A172 (cell line): ENCODE results near the gene KAZN. TPM values are rescaled to one million over a fixed set of nuclear protein-coding genes. Genes with fewer than 3 reads are reported as not detected.

Experiments
- DNase-seq: peaks from one replicate; pipeline ENCODE4 v3.0.0-alpha.2; 2015; ENCODE audit warnings: low spot score
- total RNA-seq: library from RNA; depleted of rRNA; stranded (reverse); fragments of >200 nt; shearing (Covaris generic); gene quantifications from 2 replicates; pipeline ENCODE4 v1.2.3, GENCODE V29; 2014

The KAZN gene
- total RNA-seq, 1 experiment from 2014 or later: 1.7 TPM

GRCh38 chr1:15088281-15088971, 489.9 kb downstream of the KAZN start:
- DNase-seq: no peak

GRCh38 chr1:15089258-15089992, 490.9 kb downstream of the KAZN start:
- peak; percentile 2 for DNase-seq

- DNase-seq: peak; percentile 5
These were observed 491.9 kb downstream of the KAZN start for GRCh38 chr1:15090373-15090772.

GRCh38 chr1:15094056-15094455, 495.6 kb downstream of the KAZN start:
- no peak for DNase-seq

- DNase-seq: no peak
These were observed 496.4 kb downstream of the KAZN start for GRCh38 chr1:15094719-15095495.

GRCh38 chr1:15095496-15095875, 497.0 kb downstream of the KAZN start:
- no peak for DNase-seq

GRCh38 chr1:15096293-15096692, 497.8 kb downstream of the KAZN start:
- no peak for DNase-seq

- no peak for DNase-seq
These were observed 500.0 kb downstream of the KAZN start for GRCh38 chr1:15098176-15099125.

- DNase-seq: no peak
These were observed 501.1 kb downstream of the KAZN start for GRCh38 chr1:15099441-15100120.

GRCh38 chr1:15100121-15100879, 501.8 kb downstream of the KAZN start:
- DNase-seq: peak; percentile 18

GRCh38 chr1:15100880-15101760, 502.6 kb downstream of the KAZN start:
- DNase-seq: no peak

- no peak for DNase-seq
These were observed 503.3 kb downstream of the KAZN start for GRCh38 chr1:15101801-15102200.

- DNase-seq: no peak
These were observed 504.2 kb downstream of the KAZN start for GRCh38 chr1:15102646-15103045.

GRCh38 chr1:15103211-15103610, 504.7 kb downstream of the KAZN start:
- DNase-seq: no peak

GRCh38 chr1:15103906-15104305, 505.4 kb downstream of the KAZN start:
- no peak for DNase-seq

- DNase-seq: no peak
These were observed 506.3 kb downstream of the KAZN start for GRCh38 chr1:15104768-15105167.

- no peak for DNase-seq
These were observed 508.1 kb downstream of the KAZN start for GRCh38 chr1:15106608-15107007.

GRCh38 chr1:15107058-15107687, 508.7 kb downstream of the KAZN start:
- no peak for DNase-seq

- DNase-seq: no peak
These were observed 509.4 kb downstream of the KAZN start for GRCh38 chr1:15107911-15108310.
